LNCaP clone FGC (cell line): Measurements from ENCODE around the gene GSTA1.
"Not testable (repeated sequence)": the region's sequence is repeated elsewhere in the genome, so short reads cannot be mapped to it uniquely, and the experiment has no call there.

ENCODE experiments used
- DNase-seq: peaks from one replicate; pipeline ENCODE4 v3.0.0-alpha.2; 2011; ENCODE audit warnings: low read depth
- H3K4me3 ChIP-seq: 2 replicates; pipeline ENCODE4 v1.5.1; 2011; ENCODE audit warnings: mild to moderate bottlenecking, low read depth, low read length, control low read depth
- CTCF ChIP-seq: IDR thresholded peaks from 2 replicates; pipeline ENCODE4 v1.5.1; 2012; ENCODE audit warnings: mild to moderate bottlenecking; ENCODE audit not compliant: control insufficient read depth, insufficient read depth; ENCODE audit errors: extremely low read depth

Gene GSTA1

GRCh38 chr6:52815167-52816092 is 11.8 kb upstream of the GSTA1 start:
- peak; percentile 41 for DNase-seq
- H3K4me3 ChIP-seq, result no peak overlapping the region
- peak; percentile 66 for TF ChIP-seq CTCF

- not testable (repeated sequence) for H3K4me3 ChIP-seq, DNase-seq
Observed at GRCh38 chr6:52814545-52814944, 10.9 kb upstream of the GSTA1 start.

- H3K4me3 ChIP-seq, DNase-seq: not testable (repeated sequence)
Observed at GRCh38 chr6:52809777-52810176, 6.2 kb upstream of the GSTA1 start.

GRCh38 chr6:52808660-52809059 is 5.0 kb upstream of the GSTA1 start:
- no peak for TF ChIP-seq CTCF
- H3K4me3 ChIP-seq, result no peak overlapping the region

GRCh38 chr6:52802806-52803205 is 810 bp downstream of the GSTA1 start:
- no peak overlapping the region for H3K4me3 ChIP-seq
- no peak for DNase-seq
- TF ChIP-seq CTCF, result no peak

More at GRCh38 chr6:52808660-52809059, 5.0 kb upstream of the GSTA1 start:
- DNase-seq, result no peak

GRCh38 chr6:52801188-52801841 is 2.3 kb downstream of the GSTA1 start:
- H3K4me3 ChIP-seq, result no peak overlapping the region
- DNase-seq, result no peak
- TF ChIP-seq CTCF, result no peak

GRCh38 chr6:52799272-52799671 is 4.3 kb downstream of the GSTA1 start:
- H3K4me3 ChIP-seq, DNase-seq: not testable (repeated sequence)

GRCh38 chr6:52794366-52794765 is 9.2 kb downstream of the GSTA1 start:
- not testable (repeated sequence) for DNase-seq, H3K4me3 ChIP-seq

- no peak for DNase-seq
- no peak for TF ChIP-seq CTCF
- no peak overlapping the region for H3K4me3 ChIP-seq
Observed at GRCh38 chr6:52790861-52791260, 12.8 kb downstream of the GSTA1 start.

GRCh38 chr6:52789658-52790057 is 14.0 kb downstream of the GSTA1 start:
- not testable (repeated sequence) for DNase-seq, H3K4me3 ChIP-seq
